Suppressor macrophage treated with lipopolysaccharide for 4 hours (primary cell): ENCODE results near the gene CGB2.
"Not testable (repeated sequence)": the region's sequence is repeated elsewhere in the genome, so short reads cannot be mapped to it uniquely, and the experiment has no call there.

Source experiments
- DNase-seq: peaks from one replicate; pipeline ENCODE4 v3.0.0-alpha.2; 2020

Gene CGB2

GRCh38 chr19:49011194-49011593 is 20.5 kb upstream of the CGB2 start:
- no peak for DNase-seq

DNA sequence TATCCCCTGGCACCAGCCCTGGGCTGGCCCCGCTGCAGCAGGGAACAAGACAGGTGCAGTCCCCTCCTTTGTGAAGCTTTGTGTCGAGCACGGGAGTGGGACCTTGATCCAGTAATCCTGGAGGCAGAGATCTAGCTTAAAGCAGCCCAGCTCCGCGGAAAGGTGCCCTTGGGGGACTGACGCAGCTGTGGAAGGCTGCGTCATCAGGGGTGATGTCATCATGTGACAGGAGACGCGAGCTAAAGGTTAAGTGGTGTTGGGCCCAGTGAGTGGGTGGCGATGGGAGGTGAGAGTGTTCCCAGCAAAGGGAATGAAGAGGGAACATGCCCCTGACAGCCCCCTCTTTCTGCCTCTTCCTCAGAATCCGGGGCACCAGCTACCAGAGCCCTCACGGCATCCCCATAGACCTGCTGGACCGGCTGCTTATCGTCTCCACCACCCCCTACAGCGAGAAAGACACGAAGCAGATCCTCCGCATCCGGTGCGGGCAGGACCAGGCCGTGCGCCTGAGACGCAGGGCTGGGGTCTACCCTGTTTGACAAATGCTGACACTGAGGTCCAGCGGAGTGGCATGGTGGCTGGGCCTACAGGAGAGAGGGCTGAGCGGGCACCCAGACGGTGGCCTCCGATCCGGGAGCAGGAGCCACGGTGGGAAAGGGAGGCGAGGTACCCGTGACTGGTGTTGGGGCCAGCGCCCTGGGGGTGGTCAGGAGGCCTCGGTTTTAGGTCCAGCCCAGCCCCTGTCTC is 17.4 kb upstream of the CGB2 start:
- no peak for DNase-seq

- DNase-seq = no peak
Measured at GRCh38 chr19:49014870-49015255, 16.8 kb upstream of the CGB2 start.

DNA sequence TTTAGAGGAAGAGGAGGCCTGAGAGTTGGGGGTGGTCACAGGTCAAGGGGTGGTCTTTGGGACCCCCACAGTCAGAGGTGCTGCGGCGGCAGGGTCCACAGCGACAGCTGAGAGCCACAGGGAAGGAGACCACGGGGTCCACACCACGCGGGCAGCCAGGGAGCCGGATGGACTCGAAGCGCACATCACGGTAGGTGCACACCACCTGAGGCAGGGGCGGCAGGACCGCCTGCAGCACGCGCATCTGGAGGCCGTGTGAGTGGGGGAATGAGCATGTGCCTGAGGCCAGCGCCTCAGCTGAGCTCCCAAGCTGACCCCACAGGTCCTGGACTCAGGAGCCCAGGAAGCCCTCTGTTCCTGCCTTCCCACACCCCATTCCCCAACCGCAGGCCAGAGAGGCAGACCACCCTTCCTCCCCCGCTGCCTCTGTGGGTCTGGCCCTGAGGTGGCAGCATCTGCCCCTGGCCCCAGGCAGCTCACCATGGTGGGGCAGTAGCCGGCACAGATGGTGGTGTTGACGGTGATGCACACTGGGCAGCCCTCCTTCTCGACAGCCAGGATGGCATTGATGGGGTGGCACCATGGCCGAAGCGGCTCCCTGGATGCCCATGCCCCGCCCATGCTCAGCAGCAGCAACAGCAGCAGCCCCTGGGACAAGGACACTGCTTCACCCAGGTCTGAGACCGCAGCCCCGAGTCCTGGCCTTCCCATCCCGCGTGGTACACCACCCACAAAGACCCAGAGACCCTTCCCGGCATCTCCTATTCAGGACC is 15.4 kb upstream of the CGB2 start:
- DNase-seq = no peak

- no peak for DNase-seq
Measured at GRCh38 chr19:49017041-49017665, 14.5 kb upstream of the CGB2 start, which contains the start of gene LHB. Gene LHB (minus strand): TSS chr19:49017091. CDS start chr19:49017081, 10 bp downstream.

GRCh38 chr19:49017666-49018351 is 13.9 kb upstream of the CGB2 start:
- DNase-seq = peak; percentile 51

GRCh38 chr19:49018388-49019241 is 13.1 kb upstream of the CGB2 start:
- not testable (repeated sequence) for DNase-seq

DNA sequence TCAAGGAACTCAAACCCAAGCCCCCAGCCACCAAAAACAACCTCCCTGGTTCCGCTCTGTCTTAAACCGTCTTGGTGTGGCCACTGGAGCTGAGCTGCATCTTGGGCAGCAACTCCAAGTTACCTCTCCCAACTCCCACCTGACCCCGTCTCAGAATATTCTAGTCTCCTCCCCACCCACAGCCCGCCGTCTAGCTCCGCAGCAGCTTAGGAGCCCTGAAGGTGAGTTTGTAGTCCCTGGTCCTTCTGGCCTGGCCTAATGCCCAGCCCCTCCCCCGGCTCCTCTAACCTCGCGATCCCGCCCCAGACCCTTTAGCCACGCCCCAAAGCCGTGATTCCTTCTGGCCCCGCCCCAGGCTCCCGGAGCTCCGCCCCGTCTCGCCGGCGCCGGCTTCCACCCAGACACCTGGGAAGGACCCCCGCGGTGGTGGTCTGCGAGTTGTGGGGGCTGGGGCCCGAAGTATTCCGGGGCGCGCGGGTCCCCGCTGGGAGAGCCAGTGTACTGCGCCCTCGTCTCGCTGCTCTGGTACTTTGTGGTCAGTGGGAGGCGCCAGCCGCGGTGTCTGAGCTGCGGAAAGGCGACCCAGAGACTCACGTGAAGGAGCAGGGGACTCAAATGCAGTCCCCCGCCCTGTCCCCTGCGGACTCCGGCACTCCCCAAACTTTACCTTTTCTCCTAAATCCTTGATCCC is 12.3 kb upstream of the CGB2 start:
- peak; percentile 41 for DNase-seq

- no peak for DNase-seq
Measured at GRCh38 chr19:49020342-49020741, 11.3 kb upstream of the CGB2 start.

GRCh38 chr19:49020931-49021895 is 10.5 kb upstream of the CGB2 start:
- DNase-seq = peak; percentile 27

- DNase-seq = no peak
Measured at GRCh38 chr19:49022116-49022515, 9.6 kb upstream of the CGB2 start.

DNA sequence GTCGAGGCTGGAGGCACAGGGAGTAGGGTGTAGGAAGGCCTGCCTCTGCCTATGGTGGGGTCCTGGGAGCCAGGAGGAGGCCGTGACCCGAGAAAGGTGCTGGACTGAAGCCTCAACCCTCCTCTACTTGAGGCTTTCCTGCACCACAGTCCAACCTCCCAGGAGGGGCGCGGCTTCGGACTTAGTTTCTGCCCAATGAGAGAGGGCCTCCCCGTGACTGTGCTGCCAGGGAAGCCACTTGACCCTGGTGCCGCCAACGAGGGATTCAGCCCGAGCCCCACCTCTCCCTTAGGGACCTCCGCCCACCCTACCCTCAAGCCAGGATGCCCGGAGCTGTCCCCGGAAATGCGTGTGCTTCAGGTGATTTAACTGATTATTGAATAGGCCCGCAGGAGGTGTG is 7.5 kb upstream of the CGB2 start, which contains the start of gene CGB3:
TSS of gene CGB3 (minus strand) at position 101 of the 400 bp plus-strand sequence. CDS start 362 bp downstream, outside the sequence.
- DNase-seq = not testable (repeated sequence)

- not testable (repeated sequence) for DNase-seq
Measured at GRCh38 chr19:49025088-49025487, 6.6 kb upstream of the CGB2 start.

GRCh38 chr19:49025599-49025998 is 6.1 kb upstream of the CGB2 start:
- not testable (repeated sequence) for DNase-seq

DNA sequence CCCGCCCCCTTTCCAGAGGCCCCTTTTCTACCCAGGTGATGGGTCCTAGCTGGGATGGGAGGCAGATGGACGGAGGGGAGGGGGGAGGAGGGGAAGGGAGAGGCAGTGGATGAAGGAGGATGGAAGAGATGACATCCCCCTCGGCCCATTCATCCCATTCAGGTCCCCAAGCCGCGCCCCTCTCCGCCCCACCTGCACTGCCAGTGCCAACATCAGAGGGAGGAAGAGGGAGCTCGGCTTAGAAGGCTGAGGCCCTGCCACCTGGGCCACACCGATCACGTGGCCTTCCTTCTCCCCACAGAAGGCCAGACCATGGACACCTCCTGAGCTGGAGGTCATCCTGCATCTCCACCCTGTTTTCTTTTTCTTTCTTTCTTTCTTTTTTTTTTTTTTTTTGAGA is 3.0 kb upstream of the CGB2 start:
- DNase-seq = not testable (repeated sequence)

DNA sequence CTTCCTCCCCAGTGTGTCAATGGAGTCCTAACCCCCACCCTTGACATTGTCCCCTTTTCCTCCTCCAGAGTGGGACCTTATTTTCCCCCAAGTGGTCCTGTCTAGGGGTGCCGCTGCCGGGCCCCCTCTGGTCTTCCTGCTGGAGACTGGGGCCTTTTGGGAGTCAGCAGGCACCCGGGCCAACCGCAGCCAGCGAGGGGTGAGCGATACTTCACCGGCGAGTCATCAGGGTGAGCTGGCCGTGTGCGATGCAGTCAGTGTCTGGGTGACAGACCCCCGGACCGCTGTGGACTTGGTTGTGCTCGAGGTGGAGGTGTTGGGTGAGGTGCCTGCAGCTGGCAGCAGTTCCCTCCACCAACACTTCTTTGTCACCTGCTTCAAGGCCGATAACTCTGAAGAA is 1.9 kb upstream of the CGB2 start:
- not testable (repeated sequence) for DNase-seq

DNA sequence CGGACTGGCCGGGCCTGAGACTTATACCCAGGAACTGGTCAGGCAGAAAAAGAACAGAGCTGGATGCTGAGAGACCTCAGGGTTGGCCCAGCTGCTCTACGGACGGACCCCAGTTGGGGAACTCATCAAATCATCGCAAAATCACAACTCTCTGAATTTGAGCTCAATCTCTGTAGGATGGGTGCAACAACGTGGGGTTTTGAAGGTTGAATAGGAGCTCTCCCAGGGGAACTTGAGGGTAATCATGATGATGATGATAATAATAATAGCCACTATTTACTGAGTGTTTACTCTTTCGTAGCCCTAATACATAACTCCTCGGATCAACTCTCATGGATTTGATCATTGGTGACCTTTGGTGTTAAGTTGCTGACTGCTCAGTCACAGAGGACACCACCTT is 1.4 kb upstream of the CGB2 start:
- not testable (repeated sequence) for DNase-seq

GRCh38 chr19:49036815-49037214 is 5.1 kb downstream of the CGB2 start, which contains the start of gene CGB1:
Gene CGB1 (minus strand): TSS chr19:49036895. CDS start chr19:49036711, 184 bp downstream.
- DNase-seq = peak; percentile 46

DNA sequence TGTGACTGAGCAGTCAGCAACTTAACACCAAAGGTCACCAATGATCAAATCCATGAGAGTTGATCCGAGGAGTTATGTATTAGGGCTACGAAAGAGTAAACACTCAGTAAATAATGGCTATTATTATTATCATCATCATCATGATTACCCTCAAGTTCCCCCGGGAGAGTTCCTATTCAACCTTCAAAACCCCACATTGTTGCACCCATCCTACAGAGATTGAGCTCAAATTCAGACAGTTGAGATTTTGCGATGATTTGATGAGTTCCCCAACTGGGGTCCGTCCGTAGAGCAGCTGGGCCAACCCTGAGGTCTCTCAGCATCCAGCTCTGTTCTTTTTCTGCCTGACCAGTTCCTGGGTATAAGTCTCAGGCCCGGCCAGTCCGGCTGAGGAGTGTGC is 6.4 kb downstream of the CGB2 start:
- DNase-seq = not testable (repeated sequence)
